CD4-positive, alpha-beta T cell treated with Interleukin-4 for 1 hour (primary cell): ENCODE measurements around the gene ASTN1.

Experiments
- DNase-seq, 2 donors: peaks; one replicate each; pipeline ENCODE4 v3.0.0-alpha.2; 2020 to 2022

Gene ASTN1

DNA sequence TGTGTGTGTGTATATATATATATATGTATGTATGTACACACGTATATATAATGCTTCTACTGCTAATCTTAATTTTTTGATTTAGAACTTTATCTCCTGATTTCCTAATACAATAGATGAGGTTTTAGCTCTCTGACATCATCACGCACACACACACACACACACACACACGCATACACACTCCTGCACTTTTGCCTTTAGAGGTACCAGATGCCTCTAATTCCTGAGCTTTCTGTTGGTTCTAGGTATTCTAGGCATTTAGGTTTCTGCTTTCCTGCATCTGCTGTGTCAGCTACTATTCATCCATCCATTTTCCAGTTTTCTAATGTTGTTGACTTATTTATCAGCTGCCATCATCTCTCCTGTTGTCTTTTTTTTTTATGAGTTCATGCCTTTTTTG is 348.3 kb downstream of the ASTN1 start:
- DNase-seq, result no peak

GRCh38 chr1:176815621-176816020 is 348.9 kb downstream of the ASTN1 start:
- no peak for DNase-seq

DNA sequence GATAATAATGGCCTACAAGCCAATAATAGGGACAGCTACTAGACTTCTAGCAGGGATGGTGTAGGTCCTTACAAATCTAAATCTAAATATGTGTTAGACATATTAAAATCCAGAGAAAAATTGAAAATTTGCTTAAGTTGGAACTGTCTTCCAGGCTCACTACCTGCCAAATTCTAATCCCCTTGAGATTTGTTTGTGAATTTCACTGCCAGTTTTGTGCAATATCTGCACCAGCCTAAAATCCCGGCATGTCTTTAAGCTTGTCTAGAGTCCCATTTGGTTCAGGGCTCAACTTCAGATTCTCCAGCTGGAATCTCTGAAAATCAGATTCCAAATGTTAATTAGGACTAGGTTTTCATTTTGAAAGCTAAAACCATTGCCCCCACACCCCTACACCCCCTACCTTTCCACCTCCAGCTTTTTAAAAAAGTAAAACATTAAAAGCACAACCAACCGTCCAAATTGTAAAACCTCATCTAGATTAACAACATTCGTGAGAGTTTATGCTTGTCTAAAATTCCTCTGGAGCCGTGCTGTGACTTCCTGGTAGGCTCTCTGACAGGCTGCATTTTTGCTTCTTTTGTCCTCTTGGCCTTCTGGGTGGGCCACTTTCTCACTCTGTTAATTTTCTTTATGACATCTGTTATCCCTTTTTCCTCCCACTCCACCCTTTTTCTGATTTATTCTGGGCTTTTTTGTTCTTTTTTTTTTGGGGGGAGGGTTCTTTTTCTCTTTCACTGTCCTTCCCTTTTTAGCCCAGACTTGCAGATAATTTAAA is 352.8 kb downstream of the ASTN1 start:
- no peak for DNase-seq

DNA sequence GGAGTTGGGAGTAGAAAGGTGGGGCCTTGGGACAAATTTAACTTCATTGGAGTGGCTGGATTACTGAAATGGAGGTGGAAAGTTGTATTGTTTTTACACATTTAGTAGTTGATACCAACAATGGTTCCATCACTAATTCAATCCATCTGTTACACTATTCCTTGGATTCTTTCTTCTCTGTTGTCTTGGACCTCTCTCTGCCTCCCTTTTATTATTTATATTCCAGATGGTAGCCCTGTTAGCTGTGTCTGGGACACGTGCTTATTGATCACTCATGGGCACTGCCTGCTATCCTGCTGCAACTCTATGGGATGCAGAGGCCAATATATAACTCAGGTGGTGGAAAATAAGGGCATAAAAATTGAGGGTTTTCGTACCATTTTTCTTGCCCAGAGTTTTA is 355.2 kb downstream of the ASTN1 start:
- no peak for DNase-seq
